MM.1S (cell line): ENCODE data around the gene GULP1.

Experiments used
- DNase-seq: peaks from one replicate; pipeline ENCODE4 v3.0.0-alpha.2; 2015
- H2AFZ ChIP-seq: fragments of 300-600 bp; sonication (generic); 2 replicates; pipeline ENCODE4 v1.6.0; 2016; ENCODE audit warnings: antibody characterized with exemption, low read length
- H3F3A ChIP-seq: fragments of 300-600 bp; sonication (generic); 2 replicates; pipeline ENCODE4 v1.6.1; 2016; ENCODE audit warnings: mild to moderate bottlenecking, antibody characterized with exemption, low read length, moderate library complexity, mixed read lengths; ENCODE audit not compliant: insufficient read depth
- H3K27ac ChIP-seq: fragments of 300-600 bp; sonication (generic); 2 replicates; pipeline ENCODE4 v1.5.1; 2016; ENCODE audit warnings: mild to moderate bottlenecking, low read length
- H3K27me3 ChIP-seq: fragments of 300-600 bp; sonication (generic); replicated peaks from 2 replicates; pipeline ENCODE4 v1.6.0; 2016; ENCODE audit warnings: low read length; ENCODE audit not compliant: insufficient read depth
- H3K36me3 ChIP-seq: fragments of 300-600 bp; sonication (generic); replicated peaks from 2 replicates; pipeline ENCODE4 v1.6.1; 2016; ENCODE audit warnings: mild to moderate bottlenecking, low read length, mixed read lengths; ENCODE audit not compliant: insufficient read depth
- H3K4me1 ChIP-seq: fragments of 300-600 bp; sonication (generic); 2 replicates; pipeline ENCODE4 v1.6.1; 2016; ENCODE audit warnings: low read length, mixed read lengths
- H3K4me2 ChIP-seq: fragments of 300-600 bp; sonication (generic); 2 replicates; pipeline ENCODE4 v1.6.0; 2016; ENCODE audit warnings: low read depth, low read length
- H3K4me3 ChIP-seq: fragments of 300-600 bp; sonication (generic); 2 replicates; pipeline ENCODE4 v1.5.1; 2016; ENCODE audit warnings: low read length, mixed read lengths
- H3K79me2 ChIP-seq: fragments of 300-600 bp; sonication (generic); 2 replicates; pipeline ENCODE4 v1.6.1; 2016; ENCODE audit warnings: mixed run types, low read length, mixed read lengths
- H3K9ac ChIP-seq: fragments of 300-600 bp; sonication (generic); 2 replicates; pipeline ENCODE4 v1.6.1; 2016; ENCODE audit warnings: low read length, mixed read lengths
- H3K9me2 ChIP-seq: fragments of 300-600 bp; sonication (generic); replicated peaks from 2 replicates; pipeline ENCODE4 v1.6.1; 2016; ENCODE audit warnings: mild to moderate bottlenecking, low read length, mixed read lengths; ENCODE audit not compliant: insufficient read depth
- H3K9me3 ChIP-seq: fragments of 300-600 bp; sonication (generic); replicated peaks from 2 replicates; pipeline ENCODE4 v1.6.1; 2016; ENCODE audit warnings: mild to moderate bottlenecking, low read length, mixed read lengths; ENCODE audit not compliant: insufficient read depth
- H4K20me1 ChIP-seq: fragments of 300-600 bp; sonication (generic); 2 replicates; pipeline ENCODE4 v1.6.1; 2016; ENCODE audit warnings: mild to moderate bottlenecking, low read length, moderate library complexity, mixed read lengths; ENCODE audit not compliant: insufficient read depth
- CTCF ChIP-seq: fragments of 300-600 bp; sonication (generic); IDR thresholded peaks from 2 replicates; pipeline ENCODE4 v1.5.1; 2016; ENCODE audit warnings: antibody characterized with exemption, low read length, mixed read lengths
- EZH2 ChIP-seq: fragments of 300-600 bp; sonication (generic); optimal IDR thresholded peaks from 2 replicates; pipeline ENCODE3; 2017; ENCODE audit warnings: low read depth, mild to moderate bottlenecking, antibody characterized with exemption, low read length, mixed read lengths
- EZH2phosphoT487 ChIP-seq: fragments of 300-600 bp; sonication (generic); IDR thresholded peaks from 2 replicates; pipeline ENCODE4 v1.6.1; 2018; ENCODE audit warnings: antibody characterized with exemption, low read length

The GULP1 gene

GRCh38 chr2:188256420-188256819 lies 35.3 kb upstream of the GULP1 start:
- Histone ChIP-seq H3K4me3 (no peak overlapping the region), H3K9me2 (no peaks in the 10 kb centered on the region), H3K9ac (no peak overlapping the region), H3K79me2 (no peaks in the 10 kb centered on the region), H3K9me3 (no peaks in the 10 kb centered on the region), H3K27me3 (no peaks in the 10 kb centered on the region), H3K4me2 (no peak overlapping the region), H2AFZ (no peak overlapping the region), H4K20me1 (no peaks in the 10 kb centered on the region), H3F3A (no peaks in the 10 kb centered on the region), H3K27ac (no peak overlapping the region), H3K36me3 (no peaks in the 10 kb centered on the region), H3K4me1 (no peaks in the 10 kb centered on the region)
- no peak for TF ChIP-seq EZH2phosphoT487
- DNase-seq, result no peak

- Histone ChIP-seq H2AFZ (no peak overlapping the region), H3K4me2 (no peak overlapping the region), H3K79me2 (no peaks in the 10 kb centered on the region), H3F3A (no peaks in the 10 kb centered on the region), H3K27me3 (no peaks in the 10 kb centered on the region), H3K27ac (no peak overlapping the region), H3K9me2 (no peaks in the 10 kb centered on the region), H3K9me3 (no peaks in the 10 kb centered on the region), H3K9ac (no peak overlapping the region), H3K36me3 (no peaks in the 10 kb centered on the region), H3K4me1 (no peaks in the 10 kb centered on the region), H3K4me3 (no peak overlapping the region), H4K20me1 (no peaks in the 10 kb centered on the region)
- TF ChIP-seq EZH2 (no peak), CTCF (no peak), EZH2phosphoT487 (no peak)
- no peak for DNase-seq
Observed at GRCh38 chr2:188265315-188265714, 26.4 kb upstream of the GULP1 start.

- Histone ChIP-seq H3K36me3 (no peaks in the 10 kb centered on the region), H3K27ac (no peak overlapping the region), H3K27me3 (no peaks in the 10 kb centered on the region), H3K4me3 (no peak overlapping the region), H2AFZ (no peak overlapping the region), H3K9ac (no peak overlapping the region), H3K4me2 (no peak overlapping the region), H4K20me1 (no peaks in the 10 kb centered on the region), H3K79me2 (no peaks in the 10 kb centered on the region), H3F3A (no peaks in the 10 kb centered on the region), H3K4me1 (no peaks in the 10 kb centered on the region), H3K9me2 (no peaks in the 10 kb centered on the region), H3K9me3 (no peaks in the 10 kb centered on the region)
- DNase-seq, result no peak
- no peak for TF ChIP-seq EZH2phosphoT487
- TF ChIP-seq EZH2, result no peak
- no peak for TF ChIP-seq CTCF
Observed at GRCh38 chr2:188267776-188268175, 23.9 kb upstream of the GULP1 start.

GRCh38 chr2:188269004-188269403 lies 22.7 kb upstream of the GULP1 start:
- H3K79me2 ChIP-seq, result no peaks in the 10 kb centered on the region
- H3K9me3 ChIP-seq, result no peaks in the 10 kb centered on the region
- no peak overlapping the region for H3K4me2 ChIP-seq
- H3K9ac ChIP-seq, result no peak overlapping the region
- H3F3A ChIP-seq, result no peaks in the 10 kb centered on the region
- no peaks in the 10 kb centered on the region for H4K20me1 ChIP-seq
- no peak for DNase-seq
- no peak overlapping the region for H3K4me3 ChIP-seq
- no peak overlapping the region for H3K27ac ChIP-seq
- no peaks in the 10 kb centered on the region for H3K4me1 ChIP-seq
- H3K9me2 ChIP-seq, result no peaks in the 10 kb centered on the region
- H3K27me3 ChIP-seq, result no peaks in the 10 kb centered on the region
- TF ChIP-seq CTCF (no peak), EZH2phosphoT487 (no peak), EZH2 (no peak)
- H3K36me3 ChIP-seq, result no peaks in the 10 kb centered on the region
- no peak overlapping the region for H2AFZ ChIP-seq
